Measurements from ENCODE around the gene TMEM9.

The TMEM9 gene

DNA sequence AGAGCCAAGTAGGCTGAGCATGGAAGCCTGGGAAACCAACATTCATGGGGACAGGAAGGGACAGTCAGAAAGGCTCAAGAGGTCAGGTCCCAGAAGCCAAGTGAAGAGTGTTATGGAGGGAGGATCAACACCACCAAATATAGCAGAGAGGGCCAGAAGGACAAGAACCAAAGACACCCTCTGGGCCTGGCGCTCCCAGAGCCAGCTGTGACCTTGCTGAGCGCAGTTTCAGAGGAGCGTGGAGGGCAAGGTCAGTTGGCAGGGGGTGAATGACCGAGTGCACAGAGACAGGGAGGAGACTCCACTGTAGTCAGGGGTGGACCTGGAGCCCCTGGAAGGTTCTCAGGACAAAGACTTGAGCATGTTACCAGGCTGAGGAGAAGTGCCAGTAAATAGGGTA, 22.9 kb downstream of the TMEM9 start:
- Histone ChIP-seq H3K9me3 (ENCODE audit: low read depth, low read length) (no peaks in the 10 kb centered on the region), H3K27ac (no peak overlapping the region), H3K9ac (ENCODE audit: insufficient read length) (no peak overlapping the region), H3K36me3 (ENCODE audit: insufficient read depth, low read length) (peaks cover 6% of the 10 kb centered on the region; the same call in 1 of the 2 replicates), H3K4me3 (no peak overlapping the region)
- no peak for DNase-seq (ENCODE audit: low read depth, low spot score)
- no peak for TF ChIP-seq POLR2AphosphoS5 (IDR thresholded peaks at IDR 0.05; ENCODE audit: borderline replicate concordance, low read depth, low read length)
- no peak for TF ChIP-seq EZH2 (IDR thresholded peaks at IDR 0.05)
- no peak for TF ChIP-seq FOXP2 (optimal IDR thresholded peaks at IDR 0.05; ENCODE audit: control extremely low read depth, extremely low read length, insufficient read depth)

DNA sequence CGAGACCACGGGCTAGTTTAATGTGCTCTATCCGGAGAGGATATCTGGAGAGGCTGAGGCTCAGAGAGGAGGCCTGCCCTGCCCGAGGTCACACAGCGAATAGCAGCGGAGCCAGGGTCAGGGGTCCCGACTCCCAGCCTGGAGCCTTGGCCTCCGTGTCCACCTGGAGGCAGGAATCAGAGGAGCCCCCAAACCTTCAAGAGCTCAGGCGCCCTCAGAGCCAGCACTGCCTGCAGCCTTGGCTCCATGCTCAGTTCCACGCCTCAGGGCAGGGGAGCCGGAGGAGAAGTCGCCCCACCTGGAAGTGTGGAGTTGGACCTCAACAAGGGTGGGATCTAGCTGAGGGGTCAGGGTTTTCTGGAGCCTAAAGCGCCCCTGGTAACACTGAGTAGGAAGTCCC, 25.3 kb downstream of the TMEM9 start:
- H3K4me3 ChIP-seq: no peak overlapping the region
- TF ChIP-seq FOXP2 (optimal IDR thresholded peaks at IDR 0.05; ENCODE audit: control extremely low read depth, extremely low read length, insufficient read depth) (no peak), POLR2AphosphoS5 (IDR thresholded peaks at IDR 0.05; ENCODE audit: borderline replicate concordance, low read depth, low read length) (no peak), EZH2 (IDR thresholded peaks at IDR 0.05) (no peak)
- no peaks in the 10 kb centered on the region for H3K9me3 ChIP-seq (ENCODE audit: low read depth, low read length)
- no peak overlapping the region for H3K9ac ChIP-seq (ENCODE audit: insufficient read length)
- DNase-seq (ENCODE audit: low read depth, low spot score): no peak
- H3K36me3 ChIP-seq (ENCODE audit: insufficient read depth, low read length): no peaks in the 10 kb centered on the region
- H3K27ac ChIP-seq: no peak overlapping the region

DNA sequence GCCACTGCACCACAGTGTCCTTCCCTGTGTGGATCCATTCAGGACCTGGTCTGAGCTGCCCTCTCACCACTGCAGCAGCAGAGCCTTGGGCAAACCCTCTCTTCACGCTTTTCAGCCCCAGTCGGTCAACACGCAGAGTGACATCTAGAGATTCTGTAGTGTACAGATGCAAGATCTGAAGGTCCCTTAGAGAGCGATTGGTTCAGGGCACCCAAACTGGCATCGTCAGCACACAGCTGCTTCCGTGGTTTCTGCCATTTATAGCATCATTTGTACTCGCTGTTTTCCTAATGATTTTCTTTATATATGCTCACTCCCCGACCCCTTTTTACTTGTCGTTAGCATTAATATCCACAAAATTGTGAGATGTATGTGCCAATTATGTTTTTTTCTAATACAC, 25.8 kb downstream of the TMEM9 start:
- Histone ChIP-seq H3K9ac (ENCODE audit: insufficient read length) (no peak overlapping the region), H3K9me3 (ENCODE audit: low read depth, low read length) (no peaks in the 10 kb centered on the region), H3K27ac (no peak overlapping the region), H3K4me3 (no peak overlapping the region), H3K36me3 (ENCODE audit: insufficient read depth, low read length) (no peaks in the 10 kb centered on the region)
- DNase-seq (ENCODE audit: low read depth, low spot score): no peak
- TF ChIP-seq FOXP2 (optimal IDR thresholded peaks at IDR 0.05; ENCODE audit: control extremely low read depth, extremely low read length, insufficient read depth): no peak
- no peak for TF ChIP-seq EZH2 (IDR thresholded peaks at IDR 0.05)
- TF ChIP-seq POLR2AphosphoS5 (IDR thresholded peaks at IDR 0.05; ENCODE audit: borderline replicate concordance, low read depth, low read length): no peak

DNA sequence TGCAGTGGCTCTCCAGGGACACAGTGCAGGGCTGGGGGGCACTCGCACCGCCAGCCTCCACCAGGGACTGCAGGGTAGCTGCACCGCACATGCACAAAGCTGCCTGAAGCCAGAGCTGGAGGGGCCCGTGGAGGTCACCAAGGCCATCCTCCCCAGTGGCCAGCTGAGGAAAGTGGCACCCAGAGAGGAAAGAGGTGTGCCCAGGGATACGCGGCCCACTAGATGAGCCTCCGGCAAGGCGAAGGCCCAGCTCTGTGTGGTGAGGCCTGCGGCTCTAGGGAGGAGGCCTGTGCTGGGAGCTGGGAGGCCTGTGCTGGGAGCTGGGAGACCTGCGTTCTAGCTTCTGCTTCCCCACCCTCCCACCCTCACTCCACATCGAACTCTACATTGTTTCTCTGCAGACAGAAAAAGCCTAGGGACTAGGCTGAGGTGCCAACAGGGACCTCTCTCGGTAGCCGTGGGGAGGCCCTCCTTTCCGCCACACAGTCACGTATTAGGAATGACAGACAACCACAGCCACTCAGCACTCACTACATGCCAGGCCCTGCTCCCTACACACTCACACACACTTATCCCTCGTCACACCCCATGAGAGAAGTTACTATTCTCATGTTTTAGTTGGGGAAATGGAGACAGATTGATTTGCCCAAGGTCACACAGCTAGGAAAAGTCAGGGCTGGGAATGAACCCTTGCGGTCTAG, 26.4 kb downstream of the TMEM9 start:
- Histone ChIP-seq H3K36me3 (ENCODE audit: insufficient read depth, low read length) (no peaks in the 10 kb centered on the region), H3K4me3 (no peak overlapping the region), H3K9me3 (ENCODE audit: low read depth, low read length) (no peaks in the 10 kb centered on the region), H3K9ac (ENCODE audit: insufficient read length) (no peak overlapping the region), H3K27ac (no peak overlapping the region)
- DNase-seq (ENCODE audit: low read depth, low spot score): no peak
- TF ChIP-seq FOXP2 (optimal IDR thresholded peaks at IDR 0.05; ENCODE audit: control extremely low read depth, extremely low read length, insufficient read depth) (no peak), EZH2 (IDR thresholded peaks at IDR 0.05) (no peak), POLR2AphosphoS5 (IDR thresholded peaks at IDR 0.05; ENCODE audit: borderline replicate concordance, low read depth, low read length) (no peak)

DNA sequence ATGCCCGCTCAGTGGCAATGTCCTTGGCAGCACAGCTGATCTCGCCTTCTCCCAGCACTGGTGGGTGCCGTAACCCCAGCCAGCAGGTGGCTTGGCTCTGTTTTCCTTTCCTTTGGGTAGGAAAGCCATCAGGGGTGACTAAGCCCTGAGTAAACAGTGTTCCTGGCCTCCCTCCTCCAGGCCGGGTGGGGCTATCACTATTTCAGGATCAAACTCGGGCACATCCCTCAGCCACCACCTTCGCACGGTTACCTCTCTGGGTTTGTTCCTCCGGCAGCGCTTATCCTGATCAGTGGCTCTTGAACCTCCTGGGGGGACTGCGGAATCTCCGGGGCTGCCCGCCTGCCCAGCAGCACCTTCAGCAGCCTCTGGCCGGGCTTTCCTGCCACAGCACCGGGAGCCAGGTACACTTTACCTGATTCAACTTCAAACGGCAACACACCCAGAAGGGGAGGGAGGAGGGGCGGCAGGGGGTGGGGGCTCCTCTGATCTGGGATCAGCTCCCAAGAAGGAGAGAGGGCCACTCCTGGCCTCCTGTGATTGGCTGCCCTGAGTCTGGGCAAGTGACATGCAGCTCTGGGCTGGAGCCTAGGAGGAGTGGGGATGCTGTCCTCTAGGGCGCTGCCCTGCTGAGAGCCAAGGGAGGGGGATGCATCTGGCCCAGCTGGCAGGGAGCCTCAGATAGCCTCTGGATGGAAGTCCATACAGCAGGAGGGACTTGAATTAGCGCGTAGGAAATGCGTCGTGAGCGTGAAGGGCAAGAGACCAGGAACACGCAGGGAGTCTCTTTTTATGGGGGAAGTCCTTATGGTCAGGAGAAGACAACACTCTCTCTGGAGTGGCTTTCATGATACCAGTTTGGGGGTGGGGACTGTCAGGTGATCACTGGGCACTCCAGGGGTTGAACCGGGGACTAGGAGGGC, 27.2 kb downstream of the TMEM9 start, which contains the start of gene ASCL5:
ASCL5 (minus strand) TSS at position 353 of the 923 bp plus-strand sequence. CDS start 11,812 bp downstream, outside the sequence.
- TF ChIP-seq EZH2 (IDR thresholded peaks at IDR 0.05): no peak
- no peak for TF ChIP-seq FOXP2 (optimal IDR thresholded peaks at IDR 0.05; ENCODE audit: control extremely low read depth, extremely low read length, insufficient read depth)
- no peak for TF ChIP-seq POLR2AphosphoS5 (IDR thresholded peaks at IDR 0.05; ENCODE audit: borderline replicate concordance, low read depth, low read length)
- H3K4me3 ChIP-seq: no peak within 1 kb of the TSS
- no peaks in the 10 kb centered on the region for H3K9me3 ChIP-seq (ENCODE audit: low read depth, low read length)
- H3K9ac ChIP-seq (ENCODE audit: insufficient read length): no peak within 1 kb of the TSS
- no peak within 1 kb of the TSS for H3K27ac ChIP-seq
- no peaks in the 10 kb centered on the region for H3K36me3 ChIP-seq (ENCODE audit: insufficient read depth, low read length)
- DNase-seq (ENCODE audit: low read depth, low spot score): no peak

DNA sequence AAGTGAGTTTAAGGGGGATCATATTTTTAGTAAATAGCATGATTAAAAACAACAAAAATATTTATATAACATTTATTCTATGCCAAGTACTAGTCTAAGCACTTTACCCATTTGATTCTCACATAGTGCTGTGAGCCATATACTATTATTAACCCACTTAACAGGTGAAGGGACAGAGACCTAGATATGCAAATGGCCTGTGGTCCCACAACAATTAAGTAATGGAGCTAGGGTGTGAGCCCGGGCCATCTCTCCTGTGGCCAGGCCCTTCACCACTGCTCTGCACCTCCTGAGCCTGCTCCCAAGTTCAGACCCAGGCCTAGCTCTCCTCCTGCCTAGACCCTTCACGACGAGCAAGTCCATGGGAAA, 27.8 kb downstream of the TMEM9 start:
- TF ChIP-seq EZH2 (IDR thresholded peaks at IDR 0.05) (no peak), POLR2AphosphoS5 (IDR thresholded peaks at IDR 0.05; ENCODE audit: borderline replicate concordance, low read depth, low read length) (no peak)
- Histone ChIP-seq H3K9me3 (ENCODE audit: low read depth, low read length) (no peaks in the 10 kb centered on the region), H3K4me3 (no peak overlapping the region), H3K9ac (ENCODE audit: insufficient read length) (no peak overlapping the region), H3K27ac (no peak overlapping the region), H3K36me3 (ENCODE audit: insufficient read depth, low read length) (no peaks in the 10 kb centered on the region)
- no peak for DNase-seq (ENCODE audit: low read depth, low spot score)

DNA sequence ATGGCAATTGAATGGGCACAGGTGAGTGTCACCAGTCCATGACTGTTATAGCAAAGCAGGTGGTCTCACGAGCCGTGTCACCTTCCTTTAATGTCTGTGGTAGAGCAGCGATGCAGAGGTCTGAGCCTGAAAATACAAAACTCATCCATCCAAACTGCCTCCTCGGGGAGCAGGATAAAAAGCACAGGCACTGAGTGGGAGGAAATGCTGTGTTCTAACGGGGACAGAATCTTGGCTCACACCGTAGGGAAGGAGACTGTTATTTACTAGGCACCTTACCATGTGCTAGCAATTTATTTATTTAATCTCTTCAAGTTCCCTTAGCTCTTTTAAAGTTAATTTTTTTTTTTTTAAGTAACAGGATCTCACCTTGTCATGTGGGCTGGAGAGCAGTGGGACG, 28.5 kb downstream of the TMEM9 start:
- H3K9me3 ChIP-seq (ENCODE audit: low read depth, low read length): no peaks in the 10 kb centered on the region
- no peak overlapping the region for H3K4me3 ChIP-seq
- no peaks in the 10 kb centered on the region for H3K36me3 ChIP-seq (ENCODE audit: insufficient read depth, low read length)
- TF ChIP-seq POLR2AphosphoS5 (IDR thresholded peaks at IDR 0.05; ENCODE audit: borderline replicate concordance, low read depth, low read length) (no peak), EZH2 (IDR thresholded peaks at IDR 0.05) (no peak), FOXP2 (optimal IDR thresholded peaks at IDR 0.05; ENCODE audit: control extremely low read depth, extremely low read length, insufficient read depth) (no peak)
- H3K9ac ChIP-seq (ENCODE audit: insufficient read length): no peak overlapping the region
- DNase-seq (ENCODE audit: low read depth, low spot score): no peak
- no peak overlapping the region for H3K27ac ChIP-seq

DNA sequence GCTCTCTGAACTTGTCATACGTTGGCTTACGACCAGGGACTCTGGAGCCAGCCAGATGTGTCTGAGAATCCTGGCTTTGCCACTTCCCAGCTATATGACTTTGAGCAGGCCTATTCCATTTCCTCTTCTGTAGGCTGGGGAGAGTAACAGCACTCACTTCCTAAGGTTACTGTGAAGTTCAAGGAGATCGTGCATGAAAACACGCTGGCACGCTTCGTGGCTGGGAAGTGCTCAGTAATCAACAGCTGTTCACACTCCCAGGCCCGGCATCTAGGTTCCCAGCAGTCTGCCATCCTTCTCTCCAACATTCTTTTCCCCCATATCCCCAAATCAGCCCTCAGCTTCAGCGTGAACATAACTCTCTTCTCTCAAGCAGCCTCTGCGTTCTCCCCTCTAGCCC, 29.3 kb downstream of the TMEM9 start:
- no peak overlapping the region for H3K4me3 ChIP-seq
- H3K9ac ChIP-seq (ENCODE audit: insufficient read length): no peak overlapping the region
- H3K9me3 ChIP-seq (ENCODE audit: low read depth, low read length): no peaks in the 10 kb centered on the region
- H3K27ac ChIP-seq: no peak overlapping the region
- no peak for DNase-seq (ENCODE audit: low read depth, low spot score)
- H3K36me3 ChIP-seq (ENCODE audit: insufficient read depth, low read length): no peaks in the 10 kb centered on the region
- TF ChIP-seq POLR2AphosphoS5 (IDR thresholded peaks at IDR 0.05; ENCODE audit: borderline replicate concordance, low read depth, low read length): no peak
- TF ChIP-seq FOXP2 (optimal IDR thresholded peaks at IDR 0.05; ENCODE audit: control extremely low read depth, extremely low read length, insufficient read depth): no peak
- TF ChIP-seq EZH2 (IDR thresholded peaks at IDR 0.05): no peak

Data from SK-N-MC (cell line).